Spleen (tissue), 7 donors: ENCODE data around the gene HCK.

Experiments used
- POLR2AphosphoS5 ChIP-seq, 3 donors: sonication (generic); formaldehyde crosslinking; IDR thresholded peaks; one replicate each; pipeline ENCODE4 v1.5.1; 2017; ENCODE audit warnings: antibody characterized with exemption in 3 of 3
- TF ChIP-seq, protein P1 (sequence below), 11 experiments: fragments of 200-600 bp in 7 of 11; fragments of 450-650 bp in 4 of 11; sonication (generic) in 4 of 11; IDR thresholded peaks in 8 of 11; conservative IDR thresholded peaks in 3 of 11; 1 replicate in 7 of 11; 2 replicates in 4 of 11; pipeline versions ENCODE4 v1.4.0 to v1.8.0; 2016 to 2021; ENCODE audit warnings: antibody characterized with exemption in 11 of 11, inconsistent platforms in 4 of 11, mild to moderate bottlenecking in 1 of 11
- donor health status: DM: no; HTN: no; CAD: no; lungs with moderate emphysema.
- donor health status: DM: no; HTN: no; CAD: no.
- donor health status: DM: no; HTN: no; CAD: no.

DNA sequence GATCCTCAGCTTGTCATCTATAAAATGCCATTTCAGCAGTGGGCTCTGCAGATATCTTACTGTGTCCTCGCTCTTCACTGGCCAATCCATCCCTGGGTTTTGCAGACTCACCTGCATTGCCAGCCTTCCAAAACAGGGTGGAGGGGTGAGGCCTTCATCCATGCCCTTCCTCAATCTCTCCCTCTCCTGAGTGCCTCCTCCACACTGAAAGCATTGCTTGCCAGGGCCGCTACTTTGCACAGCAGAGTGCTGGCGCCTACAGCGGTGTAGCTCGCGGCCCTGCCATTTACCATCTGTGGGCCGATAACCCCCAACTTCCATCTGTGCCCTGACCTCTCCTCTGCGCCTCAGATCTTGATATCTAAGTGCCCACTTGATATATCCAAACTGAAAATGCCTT is 86.9 kb downstream of the HCK start:
- TF ChIP-seq, protein P1, sequence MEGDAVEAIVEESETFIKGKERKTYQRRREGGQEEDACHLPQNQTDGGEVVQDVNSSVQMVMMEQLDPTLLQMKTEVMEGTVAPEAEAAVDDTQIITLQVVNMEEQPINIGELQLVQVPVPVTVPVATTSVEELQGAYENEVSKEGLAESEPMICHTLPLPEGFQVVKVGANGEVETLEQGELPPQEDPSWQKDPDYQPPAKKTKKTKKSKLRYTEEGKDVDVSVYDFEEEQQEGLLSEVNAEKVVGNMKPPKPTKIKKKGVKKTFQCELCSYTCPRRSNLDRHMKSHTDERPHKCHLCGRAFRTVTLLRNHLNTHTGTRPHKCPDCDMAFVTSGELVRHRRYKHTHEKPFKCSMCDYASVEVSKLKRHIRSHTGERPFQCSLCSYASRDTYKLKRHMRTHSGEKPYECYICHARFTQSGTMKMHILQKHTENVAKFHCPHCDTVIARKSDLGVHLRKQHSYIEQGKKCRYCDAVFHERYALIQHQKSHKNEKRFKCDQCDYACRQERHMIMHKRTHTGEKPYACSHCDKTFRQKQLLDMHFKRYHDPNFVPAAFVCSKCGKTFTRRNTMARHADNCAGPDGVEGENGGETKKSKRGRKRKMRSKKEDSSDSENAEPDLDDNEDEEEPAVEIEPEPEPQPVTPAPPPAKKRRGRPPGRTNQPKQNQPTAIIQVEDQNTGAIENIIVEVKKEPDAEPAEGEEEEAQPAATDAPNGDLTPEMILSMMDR (IDR thresholded peaks at IDR 0.05 in 8 of 11, conservative IDR thresholded peaks at IDR 0.05 in 3 of 11): no peak
- no peak for TF ChIP-seq POLR2AphosphoS5 (IDR thresholded peaks at IDR 0.05)
